ENCODE data around the gene CADM1. TPM values are rescaled to one million over a fixed set of nuclear protein-coding genes. Genes with fewer than 3 reads are reported as not detected.
A peak's percentile ranks its signal among the peaks of the same experiment; 100 is the strongest.

The CADM1 gene
- total RNA-seq, 1 experiment from 2014 or later, result 534 TPM

GRCh38 chr11:115153731-115154354 is 350.4 kb downstream of the CADM1 start:
- ChIA-PET POLR2A (no interaction called here), CTCF (no interaction called here)
- no peaks in the 10 kb centered on the region for H3K36me3 Mint-ChIP-seq (ENCODE audit: insufficient read depth, unreplicated experiment)
- H3K4me1 Mint-ChIP-seq (ENCODE audit: low read depth, unreplicated experiment), result peaks cover 6% of the 10 kb centered on the region
- DNase-seq, result no peak
- Histone ChIP-seq H3K27me3 (replicated peaks; ENCODE audit: control insufficient read depth, insufficient read depth, low read length) (0 out of 2 replicates have a peak, but pooled peaks cover 2% of the 10 kb centered on the region), H3K4me3 (ENCODE audit: low read depth, low read length) (no peak overlapping the region), H3K9me3 (peaks cover 3% of the 10 kb centered on the region; the same call in 1 of the 2 replicates), H3K36me3 (ENCODE audit: control insufficient read depth, insufficient read depth, low read length) (no peaks in the 10 kb centered on the region), H3K4me1 (no peaks in the 10 kb centered on the region)
- no peak overlapping the region for H3K4me3 Mint-ChIP-seq (ENCODE audit: unreplicated experiment)
- no peaks in the 10 kb centered on the region for H3K9me3 Mint-ChIP-seq (ENCODE audit: unreplicated experiment)
- peaks cover 4% of the 10 kb centered on the region for H3K27me3 Mint-ChIP-seq (ENCODE audit: insufficient read depth, unreplicated experiment)
- BruUV-seq (replicated peaks), result no TSS peak
- no peak overlapping the region for H3K27ac Mint-ChIP-seq (ENCODE audit: unreplicated experiment)
- no peak for TF ChIP-seq CTCF (IDR thresholded peaks at IDR 0.05; ENCODE audit: insufficient read depth in 1 of 2, low read depth in 1 of 2, low read length in 1 of 2, severe bottlenecking in 1 of 2, unreplicated experiment in 1 of 2)
- intact Hi-C loops (cut with micrococcal nuclease; ENCODE audit: unreplicated experiment), result no loop called here

GRCh38 chr11:115153135-115153534 is 351.1 kb downstream of the CADM1 start:
- Mint-ChIP-seq H3K4me1 (ENCODE audit: low read depth, unreplicated experiment) (peaks cover 6% of the 10 kb centered on the region), H3K27me3 (ENCODE audit: insufficient read depth, unreplicated experiment) (no peaks in the 10 kb centered on the region), H3K9me3 (ENCODE audit: unreplicated experiment) (no peaks in the 10 kb centered on the region), H3K4me3 (ENCODE audit: unreplicated experiment) (no peak overlapping the region), H3K36me3 (ENCODE audit: insufficient read depth, unreplicated experiment) (no peaks in the 10 kb centered on the region), H3K27ac (ENCODE audit: unreplicated experiment) (peak overlapping the region; percentile 8)
- intact Hi-C loops (cut with micrococcal nuclease; ENCODE audit: unreplicated experiment), result no loop called here
- POLR2A ChIA-PET, result no interaction called here
- Histone ChIP-seq H3K4me3 (ENCODE audit: low read depth, low read length) (no peak overlapping the region), H3K36me3 (ENCODE audit: control insufficient read depth, insufficient read depth, low read length) (no peaks in the 10 kb centered on the region), H3K27me3 (replicated peaks; ENCODE audit: control insufficient read depth, insufficient read depth, low read length) (no peaks in the 10 kb centered on the region), H3K9me3 (peaks cover 3% of the 10 kb centered on the region; the same call in 1 of the 2 replicates), H3K4me1 (no peaks in the 10 kb centered on the region)
- no peak for DNase-seq
- TF ChIP-seq CTCF (IDR thresholded peaks at IDR 0.05; ENCODE audit: insufficient read depth in 1 of 2, low read depth in 1 of 2, low read length in 1 of 2, severe bottlenecking in 1 of 2, unreplicated experiment in 1 of 2), result no peak
- CTCF ChIA-PET, result no interaction called here
- BruUV-seq (replicated peaks), result no TSS peak

- BruUV-seq (replicated peaks), result no TSS peak
Measured at GRCh38 chr11:115151010-115151409, 353.2 kb downstream of the CADM1 start.

More at GRCh38 chr11:115151010-115151409, 353.2 kb downstream of the CADM1 start:
- ChIA-PET POLR2A (no interaction called here), CTCF (no interaction called here)
- Histone ChIP-seq H3K27me3 (replicated peaks; ENCODE audit: control insufficient read depth, insufficient read depth, low read length) (no peaks in the 10 kb centered on the region), H3K9me3 (peaks cover 5% of the 10 kb centered on the region; the same call in 1 of the 2 replicates), H3K4me3 (ENCODE audit: low read depth, low read length) (no peak overlapping the region), H3K36me3 (ENCODE audit: control insufficient read depth, insufficient read depth, low read length) (no peaks in the 10 kb centered on the region), H3K4me1 (no peaks in the 10 kb centered on the region)
- Mint-ChIP-seq H3K36me3 (ENCODE audit: insufficient read depth, unreplicated experiment) (no peaks in the 10 kb centered on the region), H3K27me3 (ENCODE audit: insufficient read depth, unreplicated experiment) (peaks cover 3% of the 10 kb centered on the region), H3K4me1 (ENCODE audit: low read depth, unreplicated experiment) (no peaks in the 10 kb centered on the region), H3K9me3 (ENCODE audit: unreplicated experiment) (no peaks in the 10 kb centered on the region), H3K4me3 (ENCODE audit: unreplicated experiment) (no peak overlapping the region), H3K27ac (ENCODE audit: unreplicated experiment) (no peak overlapping the region)
- TF ChIP-seq CTCF (IDR thresholded peaks at IDR 0.05; ENCODE audit: insufficient read depth in 1 of 2, low read depth in 1 of 2, low read length in 1 of 2, severe bottlenecking in 1 of 2, unreplicated experiment in 1 of 2), result no peak
- intact Hi-C loops (cut with micrococcal nuclease; ENCODE audit: unreplicated experiment), result no loop called here
- DNase-seq, result no peak

Data from Caco-2 (cell line).